SK-N-SH (cell line): ENCODE measurements around the gene GUCA1A. TPM values are rescaled to one million over a fixed set of nuclear protein-coding genes. Genes with fewer than 3 reads are reported as not detected.

Experiments
- CTCF ChIA-PET: fragments of 300-600, 350-600 bp; formaldehyde crosslinking; extraction: SDS; loops from one replicate; lab custom pipeline; 2021; lab: Yijun Ruan, JAX
- POLR2A ChIA-PET: fragments of 350-600 bp; sonication (Branson Sonifier 250); formaldehyde crosslinking; extraction: SDS; loops from one replicate; lab custom pipeline; 2020; ENCODE audit warnings: antibody characterized with exemption, inconsistent platforms; lab: Yijun Ruan, JAX
- DNase-seq: peaks from one replicate; pipeline ENCODE4 v3.0.0; 2012
- H2AFZ ChIP-seq: fragments of 200-600 bp; sonication (generic); 2 replicates; pipeline ENCODE4 v1.8.1; 2016; ENCODE audit warnings: antibody characterized with exemption, mild to moderate bottlenecking, low read depth
- H3F3A ChIP-seq: fragments of 200-600 bp; sonication (generic); replicated peaks from 2 replicates; pipeline ENCODE3; 2016; ENCODE audit warnings: antibody characterized with exemption, mild to moderate bottlenecking; ENCODE audit not compliant: insufficient read depth
- H3K27ac ChIP-seq, 2 experiments: fragments of 200-500 bp in 1 of 2; fragments of 200-600 bp in 1 of 2; sonication (Bioruptor generic) in 1 of 2; sonication (generic), shearing (Covaris generic) in 1 of 2; 2 replicates each; pipeline versions ENCODE4 v1.5.1 to v1.6.1; 2014 to 2016; ENCODE audit warnings: low read depth in 2 of 2, inconsistent platforms in 1 of 2, low read length in 1 of 2, mild to moderate bottlenecking in 1 of 2, mixed read lengths in 1 of 2
- H3K27me3 ChIP-seq: fragments of 200-600 bp; sonication (generic), shearing (Covaris generic); 2 replicates; pipeline ENCODE4 v1.6.1; 2016; ENCODE audit warnings: mixed run types; ENCODE audit not compliant: insufficient read depth
- H3K36me3 ChIP-seq, 2 experiments: fragments of 200-500 bp in 1 of 2; fragments of 200-600 bp in 1 of 2; sonication (Bioruptor generic) in 1 of 2; sonication (generic) in 1 of 2; replicated peaks in 1 of 2; 2 replicates each; pipeline versions ENCODE3 to v1.5.1; 2014 to 2016; ENCODE audit warnings: low read length in 1 of 2, mild to moderate bottlenecking in 1 of 2; ENCODE audit not compliant: insufficient read depth in 2 of 2, control insufficient read depth in 1 of 2
- H3K4me1 ChIP-seq, 2 experiments: fragments of 200-500 bp in 1 of 2; fragments of 200-600 bp in 1 of 2; sonication (Bioruptor generic) in 1 of 2; sonication (generic), shearing (Covaris generic) in 1 of 2; 2 replicates each; pipeline versions ENCODE4 v1.5.1 to v1.6.1; 2014 to 2016; ENCODE audit warnings: low read depth in 1 of 2, low read length in 1 of 2, mixed run types in 1 of 2; ENCODE audit not compliant: insufficient read depth in 2 of 2, control insufficient read depth in 1 of 2
- H3K4me2 ChIP-seq: fragments of 200-600 bp; sonication (generic), shearing (Covaris generic); 2 replicates; pipeline ENCODE4 v1.6.1; 2017; ENCODE audit warnings: mixed run types
- H3K4me3 ChIP-seq, 2 experiments: fragments of 200-500 bp in 1 of 2; fragments of 200-600 bp in 1 of 2; sonication (Bioruptor generic) in 1 of 2; sonication (generic), shearing (Covaris generic) in 1 of 2; 2 replicates each; pipeline versions ENCODE4 v1.5.1 to v1.8.1; 2014 to 2016; ENCODE audit warnings: low read depth in 2 of 2, inconsistent platforms in 1 of 2, low read length in 1 of 2, mild to moderate bottlenecking in 1 of 2, mixed read lengths in 1 of 2, moderate library complexity in 1 of 2
- H3K79me2 ChIP-seq: fragments of 200-600 bp; sonication (generic); 2 replicates; pipeline ENCODE4 v1.8.1; 2017; ENCODE audit warnings: mild to moderate bottlenecking; ENCODE audit not compliant: insufficient read depth
- H3K9ac ChIP-seq: fragments of 200-600 bp; sonication (generic); 2 replicates; pipeline ENCODE4 v1.6.1; 2017; ENCODE audit warnings: mixed run types
- H3K9me2 ChIP-seq: fragments of 200-600 bp; sonication (generic); 2 replicates; pipeline ENCODE4 v1.6.1; 2017; ENCODE audit warnings: mixed run types
- H3K9me3 ChIP-seq: fragments of 200-600 bp; sonication (generic); 2 replicates; pipeline ENCODE4 v1.6.1; 2017; ENCODE audit warnings: mixed run types, mild to moderate bottlenecking, moderate library complexity
- H4K20me1 ChIP-seq: fragments of 200-600 bp; sonication (generic); 2 replicates; pipeline ENCODE4 v1.6.1; 2017; ENCODE audit warnings: mild to moderate bottlenecking, mixed run types; ENCODE audit not compliant: insufficient read depth
- CTCF ChIP-seq: fragments of 200-600 bp; sonication (generic); IDR thresholded peaks from 2 replicates; pipeline ENCODE4 v1.6.1; 2017; ENCODE audit warnings: antibody characterized with exemption, mild to moderate bottlenecking, moderate library complexity
- EZH2phosphoT487 ChIP-seq: fragments of 200-600 bp; sonication (generic); IDR thresholded peaks from 2 replicates; pipeline ENCODE4 v1.6.1; 2017; ENCODE audit warnings: low read depth, mixed run types, mild to moderate bottlenecking, antibody characterized with exemption, moderate library complexity, borderline replicate concordance
- FOXM1 ChIP-seq: IDR thresholded peaks from 2 replicates; pipeline ENCODE4 v1.4.0; 2012; ENCODE audit warnings: low read depth, mild to moderate bottlenecking
- GABPA ChIP-seq: IDR thresholded peaks from 2 replicates; pipeline ENCODE4 v1.4.0; 2012; ENCODE audit warnings: low read depth, mild to moderate bottlenecking
- GATA2 ChIP-seq: sonication (generic); formaldehyde crosslinking; IDR thresholded peaks from 2 replicates; pipeline ENCODE4 v1.5.0; 2020; ENCODE audit warnings: mild to moderate bottlenecking, missing genetic modification reagents
- IRF3 ChIP-seq: fragments of 150-350 bp; IDR thresholded peaks from 2 replicates; pipeline ENCODE4 v1.6.1; 2016; ENCODE audit warnings: mild to moderate bottlenecking, low read depth, low read length
- JUND ChIP-seq: IDR thresholded peaks from 2 replicates; pipeline ENCODE4 v1.4.0; 2012
- NFIC ChIP-seq: IDR thresholded peaks from 2 replicates; pipeline ENCODE4 v1.4.0; 2012; ENCODE audit warnings: borderline replicate concordance
- NRF1 ChIP-seq: IDR thresholded peaks from 2 replicates; pipeline ENCODE4 v1.6.1; 2012; ENCODE audit warnings: low read depth, mild to moderate bottlenecking, low read length
- PBX3 ChIP-seq: IDR thresholded peaks from 2 replicates; pipeline ENCODE4; 2012
- SIN3A ChIP-seq: IDR thresholded peaks from 2 replicates; pipeline ENCODE4 v1.6.1; 2012; ENCODE audit warnings: low read depth, mild to moderate bottlenecking, low read length, moderate library complexity, borderline replicate concordance
- TEAD4 ChIP-seq: IDR thresholded peaks from 2 replicates; pipeline ENCODE4 v1.4.0; 2012; ENCODE audit warnings: mild to moderate bottlenecking, borderline replicate concordance; ENCODE audit not compliant: insufficient read depth
- USF2 ChIP-seq: fragments of 150-350 bp; IDR thresholded peaks from 2 replicates; pipeline ENCODE4 v1.6.1; 2017; ENCODE audit warnings: antibody characterized with exemption, low read length, low read depth, borderline replicate concordance
- YY1 ChIP-seq: IDR thresholded peaks from 2 replicates; pipeline ENCODE4 v1.4.0; 2012; ENCODE audit warnings: low read depth, mild to moderate bottlenecking
- WGBS: methylation state at CpG from one replicate; pipeline ENCODE4 v1.1.6; 2017; ENCODE audit warnings: low lambda C conversion rate; 5-methylcytosine and 5-hydroxymethylcytosine counted together
- polyA plus RNA-seq, 3 experiments: library from polyadenylated mRNA; depleted of rRNA; stranded (reverse); fragments of >200 nt; gene quantifications; 2 replicates each; pipeline ENCODE4 v1.2.3, GENCODE V29; 2012

The GUCA1A gene
- polyA plus RNA-seq, 1 of the 3 experiments (the other 2 are of a cell fraction) = 0.77 TPM

GRCh38 chr6:42162384-42162783 is 10.8 kb upstream of the GUCA1A start (continued):
- TF ChIP-seq CTCF = no peak

GRCh38 chr6:42162812-42163211 is 10.4 kb upstream of the GUCA1A start:
- 85% methylated on average over 6 of the region's 13 CpGs for WGBS
- ChIA-PET POLR2A (no interaction called here), CTCF (interaction anchor here (1.1 to 10.3 kb wide), 3 partner anchors 82 to 385 kb away, joined by 4 to 159 read pairs (median 4); no protein-coding TSS in a partner anchor)
- Histone ChIP-seq H2AFZ (no peak overlapping the region), H4K20me1 (no peaks in the 10 kb centered on the region), H3K79me2 (no peaks in the 10 kb centered on the region), H3K36me3 (no peaks in the 10 kb centered on the region), H3K27ac (no peak overlapping the region), H3K4me3 (no peak overlapping the region), H3K9me2 (no peaks in the 10 kb centered on the region), H3K9me3 (no peaks in the 10 kb centered on the region), H3F3A (no peaks in the 10 kb centered on the region), H3K9ac (no peak overlapping the region), H3K27me3 (no peaks in the 10 kb centered on the region), H3K4me2 (no peak overlapping the region), H3K4me1 (peaks cover 0 to 9% of the 10 kb centered on the region in 2 experiments; a peak in 2 of 4 replicates)
- DNase-seq = no peak
- TF ChIP-seq GATA2 (no peak), SIN3A (no peak), IRF3 (no peak), PBX3 (no peak), GABPA (no peak), JUND (no peak), TEAD4 (no peak), USF2 (no peak), EZH2phosphoT487 (no peak), CTCF (no peak), NFIC (no peak), NRF1 (no peak), YY1 (no peak), FOXM1 (no peak)
